Measurements from ENCODE around the gene SLC6A16. TPM values are rescaled to one million over a fixed set of nuclear protein-coding genes. Genes with fewer than 3 reads are reported as not detected.
"Not testable (repeated sequence)": the region's sequence is repeated elsewhere in the genome, so short reads cannot be mapped to it uniquely, and the experiment has no call there.

Gene SLC6A16
- total RNA-seq, 1 experiment from 2014 or later, result 0.05 TPM

DNA sequence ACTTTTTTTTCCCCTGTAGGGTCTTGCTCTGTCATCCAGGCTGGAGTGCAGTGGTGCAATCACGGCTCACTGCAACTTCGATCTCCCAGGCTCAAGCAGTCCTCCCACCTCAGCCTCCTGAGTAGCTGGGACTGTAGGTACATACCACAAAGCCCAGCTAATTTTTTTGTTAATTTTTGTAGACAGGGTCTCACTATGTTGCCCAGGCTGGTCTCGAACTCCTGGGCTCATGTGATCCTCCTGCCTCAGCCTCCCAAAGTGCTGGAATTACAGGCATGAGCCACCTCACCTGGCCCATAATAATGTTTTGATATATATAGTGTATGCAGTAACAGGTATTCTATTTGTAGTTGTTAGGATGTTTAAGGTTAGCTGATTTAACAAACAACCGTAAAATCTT lies 6.2 kb upstream of the SLC6A16 start:
- not testable (repeated sequence) for DNase-seq (ENCODE audit: low read depth)

DNA sequence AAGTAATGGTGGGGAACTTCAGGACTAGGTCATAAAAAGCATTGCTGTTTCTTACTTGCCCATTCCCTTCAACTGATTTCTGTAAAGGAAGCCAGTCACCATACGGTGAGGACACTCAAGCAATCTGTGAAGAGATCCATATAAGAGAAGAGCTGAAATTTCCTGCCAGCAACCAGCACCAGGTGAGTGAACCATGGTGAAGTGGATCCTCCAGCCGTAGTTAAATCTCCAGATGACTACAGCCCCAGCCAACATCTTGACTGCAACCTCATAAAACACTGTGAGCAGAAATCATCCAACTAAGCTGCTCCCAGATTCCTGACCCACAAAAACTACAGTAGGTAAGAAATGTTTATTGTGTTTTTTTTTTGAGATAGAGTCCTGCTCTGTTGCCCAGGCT lies 3.8 kb upstream of the SLC6A16 start:
- no peak for DNase-seq (ENCODE audit: low read depth)

DNA sequence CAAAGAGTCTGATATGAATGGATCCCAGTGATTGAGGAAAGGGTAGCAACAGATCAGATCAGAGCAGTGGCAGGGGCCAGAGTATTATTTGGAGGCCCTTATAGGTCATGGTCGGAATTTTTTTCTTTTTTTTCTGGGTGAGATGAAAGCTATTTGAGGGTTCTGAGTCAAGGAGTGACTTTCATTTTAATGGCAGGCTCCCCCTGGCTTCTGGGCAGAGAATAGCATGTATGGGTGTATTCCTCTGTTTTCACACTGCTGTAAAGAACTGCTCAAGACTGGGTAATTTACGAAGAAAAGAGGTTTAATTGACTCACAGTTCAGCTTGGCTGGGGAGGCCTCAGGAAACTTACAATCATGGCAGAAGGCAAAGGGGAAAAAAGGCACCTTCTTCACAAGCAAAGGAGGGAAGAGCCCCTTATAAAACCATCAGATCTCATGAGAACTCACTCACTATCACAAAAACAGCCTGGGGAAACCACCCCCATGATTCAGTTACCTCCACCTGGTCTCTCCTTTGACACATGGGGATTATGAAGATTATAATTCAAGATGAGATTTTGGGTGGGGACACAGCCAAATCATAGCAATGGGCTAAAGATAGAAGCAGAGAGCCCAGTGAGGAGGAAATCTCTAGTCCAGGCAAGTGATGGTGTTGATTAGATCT lies 3.0 kb upstream of the SLC6A16 start:
- DNase-seq (ENCODE audit: low read depth), result peak; percentile 30

DNA sequence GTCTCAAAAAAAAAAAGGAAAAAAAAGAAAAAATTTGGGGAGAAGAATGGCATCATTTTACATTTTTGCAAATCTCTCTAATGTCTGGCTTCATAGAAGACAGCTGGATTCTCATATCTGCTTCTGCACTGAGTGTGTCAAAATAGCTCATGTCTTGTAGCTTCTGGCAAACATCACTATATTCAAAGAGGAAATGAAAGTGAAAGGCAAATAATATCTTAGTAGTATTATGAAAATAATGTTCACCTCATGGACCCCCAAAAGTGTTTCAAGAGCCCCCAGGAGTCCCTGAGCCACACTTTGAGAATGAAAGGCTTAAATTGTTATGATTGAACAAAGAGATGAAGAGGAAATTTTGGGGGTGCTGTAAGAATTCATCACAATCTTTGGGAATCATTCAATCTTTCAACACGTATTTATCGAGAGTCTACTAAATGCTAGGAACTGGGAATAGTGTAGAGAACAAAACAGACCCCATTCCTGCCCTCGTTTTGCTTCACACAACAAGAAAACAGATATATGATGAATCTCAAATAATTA lies 1.2 kb upstream of the SLC6A16 start:
- DNase-seq (ENCODE audit: low read depth), result no peak

DNA sequence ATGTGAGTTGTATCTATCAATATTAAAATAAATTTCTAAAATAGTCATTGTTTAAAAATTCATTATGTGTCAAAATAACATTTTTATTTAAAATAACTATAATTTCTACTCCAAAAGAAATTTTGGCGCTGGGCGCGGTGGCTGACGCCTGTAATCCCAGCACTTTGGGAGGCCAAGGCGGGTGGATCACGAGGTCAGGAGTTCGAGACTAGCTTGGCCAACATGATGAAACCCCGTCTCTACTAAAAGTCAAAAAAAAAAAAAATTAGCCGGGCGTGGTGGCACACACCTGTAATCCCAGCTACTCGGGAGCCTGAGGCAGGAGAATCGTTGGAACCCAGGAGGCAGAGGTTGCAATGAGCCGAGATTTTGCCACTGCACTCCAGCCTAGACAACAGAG lies 765 bp upstream of the SLC6A16 start:
- not testable (repeated sequence) for DNase-seq (ENCODE audit: low read depth)

DNA sequence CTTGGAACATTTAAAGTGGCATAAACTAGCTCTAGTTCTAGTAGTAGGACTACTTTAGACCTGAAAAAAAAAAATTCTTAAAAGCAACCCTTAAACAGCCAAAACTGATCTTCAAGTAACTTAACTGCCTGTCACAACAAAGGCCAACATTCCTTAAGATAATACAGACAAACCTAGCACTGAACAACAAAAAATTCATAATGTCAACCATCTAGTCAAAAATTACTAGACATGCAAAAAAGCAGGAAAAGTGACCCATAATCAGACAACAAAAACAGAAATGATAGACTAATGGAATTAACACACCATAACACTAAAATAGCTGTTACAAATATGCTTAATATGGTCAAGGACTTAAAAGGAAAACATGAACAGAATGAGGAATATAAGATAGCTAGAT lies 6.7 kb downstream of the SLC6A16 start:
- DNase-seq (ENCODE audit: low read depth), result no peak

DNA sequence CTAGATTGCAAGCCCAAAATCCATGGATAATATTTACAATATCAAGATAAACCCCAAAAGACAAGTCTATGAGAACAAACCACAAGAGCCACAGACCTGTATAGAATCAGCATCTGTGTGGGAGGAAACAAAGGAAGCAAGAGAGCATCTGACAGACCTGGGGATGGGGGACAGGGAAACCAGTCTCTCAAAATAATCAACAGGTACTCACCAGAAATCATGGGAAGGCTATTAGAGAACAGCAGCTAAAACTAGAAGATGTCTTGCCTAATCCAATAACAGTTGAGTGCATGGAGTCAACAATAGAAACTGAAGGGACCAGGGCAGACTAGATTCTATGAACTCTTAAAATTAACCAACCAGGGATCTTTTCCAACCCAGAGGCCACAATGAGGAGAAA lies 8.7 kb downstream of the SLC6A16 start:
- no peak for DNase-seq (ENCODE audit: low read depth)

DNA sequence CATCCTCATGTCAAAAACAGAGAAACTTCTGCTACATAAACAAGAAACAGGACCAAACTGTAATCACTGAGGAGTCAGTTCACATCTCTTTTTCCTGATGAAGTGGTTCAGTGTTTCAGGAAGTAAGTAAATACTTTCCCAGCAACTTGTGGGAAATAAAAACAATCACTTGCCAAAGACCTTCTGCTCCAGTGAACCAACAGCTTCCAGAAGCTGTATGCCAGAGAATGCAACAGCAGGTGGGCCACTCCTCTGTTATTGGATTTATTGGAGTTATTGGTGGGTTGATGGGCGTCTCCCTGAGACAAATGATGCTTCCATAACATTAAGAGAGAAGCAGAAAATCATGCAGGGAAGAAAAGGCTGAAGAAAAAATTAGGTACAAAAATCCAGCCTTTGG lies 9.9 kb downstream of the SLC6A16 start:
- DNase-seq (ENCODE audit: low read depth), result no peak

DNA sequence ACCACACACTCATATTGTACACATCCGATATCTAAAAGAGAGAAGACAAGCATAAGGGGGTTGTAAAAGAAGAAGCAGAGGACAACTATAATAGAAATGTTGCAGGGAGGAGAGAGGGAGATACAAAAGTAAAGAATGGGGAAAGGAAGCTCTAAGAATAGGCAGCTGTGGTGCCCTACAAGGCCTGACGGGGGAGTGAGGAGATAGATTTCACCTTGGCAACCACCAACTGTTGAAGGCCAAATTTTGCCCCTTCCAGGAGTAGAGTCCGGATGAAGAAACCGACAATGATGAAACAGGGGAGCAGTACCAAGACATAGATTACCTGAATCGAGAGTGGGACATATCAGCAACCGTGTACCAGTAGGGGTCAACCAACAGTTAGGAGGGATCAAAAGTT lies 15.9 kb downstream of the SLC6A16 start:
- no peak for DNase-seq (ENCODE audit: low read depth)

DNA sequence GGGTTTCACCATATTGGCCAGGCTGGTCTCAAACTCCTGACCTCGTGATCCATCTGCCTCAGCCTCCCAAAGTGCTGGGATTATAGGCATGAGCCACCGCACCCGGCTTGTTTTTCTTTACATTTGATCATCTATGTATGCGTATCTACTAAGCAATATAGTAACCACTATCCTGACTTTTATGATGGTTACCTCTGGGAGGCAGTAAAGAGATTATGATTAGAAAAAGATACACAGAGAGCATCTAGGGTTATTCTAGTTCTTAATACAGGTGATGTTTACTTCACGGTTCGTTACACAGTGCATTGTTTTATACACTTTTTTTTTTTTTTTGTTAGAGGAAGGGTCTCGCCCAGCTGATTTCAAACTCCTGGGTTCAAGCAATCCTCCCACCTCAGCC lies 18.3 kb downstream of the SLC6A16 start:
- not testable (repeated sequence) for DNase-seq (ENCODE audit: low read depth)

DNA sequence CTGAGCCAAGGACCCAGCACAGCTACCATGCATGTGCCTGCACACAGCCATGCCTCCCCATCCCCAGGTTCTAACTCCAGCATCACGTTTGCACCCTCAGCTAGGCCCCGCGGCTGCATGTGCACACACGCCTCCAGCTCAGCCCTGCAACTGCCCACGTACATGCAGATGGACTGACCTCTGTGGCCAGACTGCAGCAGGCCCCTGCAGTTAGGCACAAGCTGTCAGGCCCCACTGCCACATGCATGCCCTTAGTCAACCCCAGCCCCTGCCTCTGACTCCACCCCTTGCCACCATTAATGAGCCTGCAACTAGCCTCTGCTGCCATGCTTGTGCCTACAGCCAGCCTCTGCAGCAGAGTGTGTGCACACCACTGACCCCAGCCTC lies 23.1 kb downstream of the SLC6A16 start:
- no peak for DNase-seq (ENCODE audit: low read depth)

DNA sequence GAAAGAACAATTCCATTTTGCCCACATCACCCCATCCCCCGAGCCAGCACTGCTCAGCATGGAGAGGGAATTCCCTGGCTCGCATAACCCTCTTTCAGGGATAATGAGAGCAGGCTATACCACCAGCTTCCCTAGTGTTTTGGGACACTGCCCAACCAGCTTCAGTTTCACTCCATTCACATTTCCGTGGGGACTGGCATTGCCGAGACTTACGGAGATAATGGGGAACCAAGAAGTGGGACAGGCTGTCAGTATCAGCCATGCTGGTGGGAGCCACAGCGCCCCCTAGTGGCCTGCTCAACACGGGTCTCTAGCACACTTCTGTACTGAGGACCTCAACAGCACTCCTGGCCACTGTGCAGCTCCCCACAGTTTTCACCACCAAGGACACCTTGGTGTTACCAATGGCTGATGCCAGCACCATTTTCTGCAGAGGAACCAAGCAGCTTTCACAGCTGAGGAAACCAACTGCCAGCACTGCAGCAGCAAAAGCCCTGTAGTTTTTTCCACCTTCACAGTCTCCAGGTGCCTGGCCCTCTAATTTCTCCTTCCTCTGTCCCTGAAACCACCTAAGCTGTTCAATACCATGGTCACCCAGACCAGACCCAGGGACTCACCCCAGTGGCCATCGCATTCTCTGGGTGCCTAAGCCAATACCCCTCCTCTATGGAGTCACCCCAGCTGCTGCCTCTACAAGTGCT lies 23.7 kb downstream of the SLC6A16 start:
- DNase-seq (ENCODE audit: low read depth), result peak; percentile 57

DNA sequence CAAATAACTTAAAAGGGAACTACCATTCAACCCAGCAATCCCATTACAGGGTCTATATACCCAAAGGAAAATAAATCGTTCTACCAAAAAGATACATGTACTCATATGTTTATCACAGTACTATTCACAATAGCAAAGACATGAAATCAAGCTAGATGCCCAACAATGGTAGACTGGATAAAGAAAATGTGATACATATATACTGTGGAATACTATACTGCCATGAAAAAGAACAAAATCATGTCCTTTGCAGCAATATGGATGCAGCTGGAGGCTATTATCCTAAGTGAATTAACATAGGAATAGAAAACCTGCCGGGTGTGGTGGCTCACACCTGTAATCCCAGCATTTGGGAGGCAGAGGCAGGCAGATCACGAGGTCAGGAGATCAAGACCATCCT lies 26.3 kb downstream of the SLC6A16 start:
- not testable (repeated sequence) for DNase-seq (ENCODE audit: low read depth)

DNA sequence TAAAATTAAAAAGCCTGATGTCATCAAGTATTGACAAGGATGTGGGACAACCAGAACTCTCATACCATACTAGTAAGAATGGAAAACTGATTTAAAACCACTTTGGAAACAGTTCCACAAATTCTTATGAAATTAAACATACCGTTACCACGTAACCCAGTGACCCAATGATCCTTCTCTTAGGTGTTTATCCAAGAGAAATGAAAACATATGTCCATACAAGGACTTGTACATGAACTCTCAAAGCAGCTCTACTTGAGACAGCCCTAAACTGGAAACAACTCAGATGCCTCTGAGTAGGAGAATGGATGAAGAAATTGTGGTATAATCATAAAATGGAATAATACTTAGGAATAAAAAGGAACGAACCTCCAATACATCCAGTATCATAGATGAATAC lies 27.6 kb downstream of the SLC6A16 start:
- no peak for DNase-seq (ENCODE audit: low read depth)

DNA sequence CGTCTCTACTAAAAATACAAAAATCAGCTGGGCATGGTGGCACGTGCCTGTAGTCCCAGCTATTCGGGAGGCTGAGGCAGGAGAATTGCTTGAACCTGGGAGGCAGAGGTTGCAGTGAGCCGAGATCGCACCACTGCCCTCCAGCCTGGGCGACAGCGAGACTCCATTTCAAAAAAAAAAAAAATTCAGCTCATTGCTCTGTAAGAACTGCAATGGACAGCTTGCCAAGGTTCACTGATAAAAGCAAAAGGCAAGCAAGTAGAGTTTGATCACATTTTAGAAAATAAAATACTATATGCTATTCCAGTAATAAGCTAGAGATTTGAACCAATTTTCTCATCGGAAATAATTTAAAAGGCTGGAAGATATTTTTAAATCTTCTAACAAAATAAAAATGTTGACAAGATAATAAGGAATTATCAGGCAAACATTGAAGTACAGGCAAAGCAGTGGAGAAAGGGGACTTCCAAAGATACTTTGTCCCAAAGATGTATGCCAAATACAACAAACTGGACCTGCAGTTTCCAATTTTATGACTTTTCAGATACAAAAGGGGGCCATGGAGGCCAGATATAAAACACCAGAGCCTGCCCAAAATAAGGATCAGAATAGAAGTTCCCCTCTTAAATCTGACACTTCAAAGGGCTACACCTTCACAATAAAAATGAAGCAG lies 29.6 kb downstream of the SLC6A16 start:
- no peak for DNase-seq (ENCODE audit: low read depth)

DNA sequence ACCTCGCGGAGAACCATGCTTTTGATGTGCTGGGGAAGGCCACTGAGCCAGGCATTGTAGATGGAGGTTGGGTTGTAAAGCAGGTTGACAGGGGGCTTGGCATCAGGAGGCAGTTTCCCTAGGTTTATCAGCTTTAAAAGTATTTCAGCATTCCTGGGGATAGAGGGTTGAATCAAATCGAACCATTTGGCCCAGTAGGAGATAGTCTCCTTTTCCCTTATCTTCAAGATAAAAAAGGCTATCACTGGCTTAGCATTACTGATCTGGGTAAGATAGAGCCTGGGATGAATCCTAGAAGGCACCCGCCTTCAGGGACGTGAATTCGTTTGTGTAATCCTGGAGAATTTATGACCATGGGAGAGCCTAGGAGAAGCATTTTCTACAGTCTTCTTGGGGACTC lies 30.6 kb downstream of the SLC6A16 start:
- DNase-seq (ENCODE audit: low read depth), result no peak

DNA sequence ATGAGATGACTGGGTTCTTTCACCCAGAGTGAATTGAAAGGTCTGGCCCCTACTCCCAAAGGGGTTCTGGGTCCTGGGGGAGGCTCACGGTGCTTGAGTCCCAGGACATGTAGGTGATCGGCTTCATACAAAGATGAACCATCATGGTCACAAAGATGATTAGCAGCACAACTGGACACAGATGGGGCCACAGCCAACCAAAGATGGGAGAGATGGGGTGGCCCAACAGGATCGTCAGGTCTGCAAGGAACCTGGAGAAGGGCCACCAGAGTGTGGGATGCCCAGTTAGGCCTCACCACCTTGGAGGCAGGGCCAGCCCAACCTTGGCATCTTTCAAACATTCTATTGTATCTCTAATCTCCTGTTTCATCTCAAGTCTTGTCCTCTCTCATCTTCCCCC lies 34.5 kb downstream of the SLC6A16 start:
- DNase-seq (ENCODE audit: low read depth), result no peak

DNA sequence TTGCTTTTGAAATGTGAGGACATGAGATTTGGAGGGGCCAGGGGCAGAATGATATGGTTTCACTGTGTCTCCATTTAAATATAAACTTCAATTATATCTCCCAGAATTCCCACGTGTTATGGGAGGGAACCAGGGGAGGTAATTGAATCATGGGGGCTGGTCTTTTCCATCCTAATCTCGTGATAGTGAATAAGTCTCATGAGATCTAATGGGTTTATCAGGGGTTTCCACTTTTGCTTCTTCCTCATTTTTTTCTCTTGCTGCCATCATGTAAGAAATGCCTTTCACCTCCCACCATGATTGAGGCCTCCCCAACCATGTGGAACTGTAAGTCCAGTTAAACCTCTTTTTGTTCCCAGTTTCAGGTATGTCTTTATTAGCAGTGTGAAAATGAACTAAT lies 35.7 kb downstream of the SLC6A16 start:
- not testable (repeated sequence) for DNase-seq (ENCODE audit: low read depth)

DNA sequence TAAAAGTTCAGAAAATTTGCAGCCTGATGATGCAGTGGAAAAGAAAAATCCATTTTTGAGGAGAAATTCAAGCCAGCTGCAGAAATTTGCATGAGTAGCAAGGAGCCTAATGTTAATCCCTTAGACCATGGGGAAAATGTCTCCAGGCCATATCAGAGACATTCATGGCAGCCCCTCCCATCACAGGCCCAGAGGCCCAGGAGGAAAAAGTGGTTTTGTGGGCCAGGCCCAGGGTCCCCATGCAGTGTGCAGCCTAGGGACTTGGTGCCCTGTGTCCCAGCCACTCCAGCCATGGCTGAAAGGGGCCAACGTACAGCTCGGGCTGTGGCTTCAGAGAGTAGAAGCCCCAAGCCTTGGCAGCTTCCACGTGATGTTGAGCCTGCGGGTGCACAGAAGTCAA lies 36.8 kb downstream of the SLC6A16 start:
- DNase-seq (ENCODE audit: low read depth), result not testable (repeated sequence)

DNA sequence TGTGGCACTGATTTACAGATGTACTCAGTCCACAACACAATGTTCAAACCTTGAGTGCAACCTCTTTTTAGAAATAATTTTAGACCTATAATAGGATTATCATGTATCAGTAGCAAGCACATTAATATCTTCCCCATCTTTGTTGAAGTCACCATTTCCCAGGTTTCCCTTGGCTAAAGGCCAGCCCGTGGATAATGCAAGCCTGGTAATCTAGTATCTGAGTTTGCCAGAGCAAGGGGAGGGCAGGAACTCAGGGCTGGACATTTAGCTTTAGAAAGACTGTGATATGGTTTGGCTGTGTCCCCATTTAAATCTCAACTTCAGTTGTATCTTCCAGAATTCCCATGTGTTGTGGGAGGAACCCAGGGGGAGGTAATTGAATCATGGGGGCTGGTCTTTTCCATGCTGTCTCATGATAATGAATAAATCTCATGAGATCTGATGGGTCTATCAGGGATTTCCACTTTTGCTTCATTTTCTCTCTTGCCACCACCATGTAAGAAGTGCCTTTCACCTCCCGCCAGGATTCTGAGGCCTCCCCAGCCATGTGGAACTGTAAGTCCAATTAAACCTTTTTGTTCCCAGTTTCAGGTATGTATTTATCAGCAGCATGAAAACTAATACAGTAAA lies 37.7 kb downstream of the SLC6A16 start:
- no peak for DNase-seq (ENCODE audit: low read depth)

DNA sequence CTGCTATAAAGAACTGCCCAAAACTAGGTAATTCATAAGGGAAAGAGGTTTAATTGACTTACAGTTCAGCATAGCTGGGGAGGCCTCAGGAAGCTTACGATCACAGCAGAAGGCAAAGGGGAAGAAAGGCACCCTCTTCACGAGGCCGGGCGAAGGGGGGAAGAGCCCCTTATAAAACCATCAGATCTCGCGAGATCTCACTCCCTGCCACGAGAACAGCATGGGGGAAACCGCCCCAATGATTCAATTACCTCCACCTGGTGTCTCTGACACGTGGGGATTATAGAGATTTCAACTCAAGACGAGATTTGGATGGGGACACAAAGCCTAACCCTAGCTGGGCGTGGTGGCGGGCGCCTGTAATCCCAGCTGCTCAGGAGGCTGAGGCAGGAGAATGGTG lies 42.8 kb downstream of the SLC6A16 start:
- DNase-seq (ENCODE audit: low read depth), result no peak

DNA sequence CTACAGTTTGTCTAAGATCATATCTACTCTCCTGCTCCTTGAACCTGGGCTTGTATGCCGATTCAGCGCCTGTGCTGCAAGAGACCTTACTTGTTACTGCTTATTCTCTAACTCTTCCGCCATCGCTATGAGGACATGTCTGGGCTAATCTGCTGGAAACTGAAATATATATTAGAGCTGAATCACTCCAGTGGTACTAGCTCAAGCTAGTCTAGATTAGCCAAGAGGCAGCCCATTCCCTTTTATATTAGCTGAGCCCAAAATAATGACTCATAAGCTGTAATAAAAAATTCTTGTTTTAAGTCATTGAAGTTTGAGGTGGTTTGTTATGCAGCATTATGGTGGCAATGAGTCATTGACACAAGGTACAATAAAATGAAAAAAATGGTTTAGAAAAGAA lies 52.8 kb downstream of the SLC6A16 start:
- peak; percentile 71 for DNase-seq (ENCODE audit: low read depth)

All from M059J (cell line).